Smooth muscle cell (in vitro differentiated cells): ENCODE data around the gene DHODH. TPM values are rescaled to one million over a fixed set of nuclear protein-coding genes. Genes with fewer than 3 reads are reported as not detected.

Experiments
- DNase-seq: peaks from one replicate; lab custom pipeline; 2025; ENCODE audit not compliant: unreplicated experiment; lab: John Stamatoyannopoulos, UW
- H2AFZ ChIP-seq: fragments of 200-600 bp; sonication (generic); 2 replicates; pipeline ENCODE4 v1.6.0; 2016; ENCODE audit warnings: antibody characterized with exemption, low read depth, mild to moderate bottlenecking
- H3F3A ChIP-seq: fragments of 200-600 bp; sonication (generic); 2 replicates; pipeline ENCODE4 v1.6.0; 2017; ENCODE audit warnings: antibody characterized with exemption, low read depth
- H3K27ac ChIP-seq: fragments of 200-600 bp; sonication (generic); 2 replicates; pipeline ENCODE4 v1.5.1; 2016; ENCODE audit warnings: low read depth, mild to moderate bottlenecking
- H3K27me3 ChIP-seq: fragments of 200-600 bp; sonication (generic); 2 replicates; pipeline ENCODE4 v1.6.1; 2016; ENCODE audit warnings: low read depth, mild to moderate bottlenecking
- H3K36me3 ChIP-seq: fragments of 200-600 bp; sonication (generic); 2 replicates; pipeline ENCODE4 v1.5.1; 2016; ENCODE audit warnings: low read depth
- H3K4me1 ChIP-seq: fragments of 200-600 bp; sonication (generic); 2 replicates; pipeline ENCODE4 v1.5.1; 2016; ENCODE audit warnings: low read depth
- H3K4me2 ChIP-seq: fragments of 200-600 bp; sonication (generic); 2 replicates; pipeline ENCODE4 v1.6.0; 2016; ENCODE audit warnings: mild to moderate bottlenecking
- H3K4me3 ChIP-seq: fragments of 200-600 bp; sonication (generic); 2 replicates; pipeline ENCODE4 v1.5.1; 2016; ENCODE audit warnings: mild to moderate bottlenecking
- H3K79me2 ChIP-seq: fragments of 200-600 bp; sonication (generic); 2 replicates; pipeline ENCODE4 v1.6.0; 2016; ENCODE audit warnings: low read depth, mild to moderate bottlenecking
- H3K9ac ChIP-seq: fragments of 200-600 bp; sonication (generic); 2 replicates; pipeline ENCODE4 v1.6.0; 2016; ENCODE audit warnings: low read depth
- H3K9me3 ChIP-seq: fragments of 200-600 bp; sonication (generic); replicated peaks from 2 replicates; pipeline ENCODE4 v1.5.1; 2016; ENCODE audit warnings: low read depth
- H4K20me1 ChIP-seq: fragments of 200-600 bp; sonication (generic); 2 replicates; pipeline ENCODE4 v1.6.0; 2016; ENCODE audit warnings: low read depth
- CTCF ChIP-seq: fragments of 200-600 bp; sonication (generic); IDR thresholded peaks from 2 replicates; pipeline ENCODE4 v1.5.1; 2017; ENCODE audit warnings: borderline replicate concordance, mild to moderate bottlenecking, antibody characterized with exemption; ENCODE audit not compliant: insufficient read depth, poor library complexity, severe bottlenecking
- WGBS: methylation state at CpG from one replicate; pipeline ENCODE4 v1.1.7; 2016; ENCODE audit warnings: low lambda C conversion rate; 5-methylcytosine and 5-hydroxymethylcytosine counted together
- polyA plus RNA-seq: library from polyadenylated mRNA; unstranded; fragments of >200 nt; fragmentation: Nextera tagmentation; extraction: Ambion mirVana; gene quantifications from 2 replicates; pipeline ENCODE4 v1.2.1, GENCODE V29; 2016
- total RNA-seq: library from RNA; depleted of rRNA; stranded (reverse); fragments of >200 nt; gene quantifications from 2 replicates; pipeline ENCODE4 v1.2.3, GENCODE V29; 2014

Gene DHODH
- total and polyA plus RNA-seq, 2 experiments from 2014 or later, result 5.0 to 6.2 TPM

GRCh38 chr16:72036098-72036497, 27.6 kb downstream of the DHODH start:
- Histone ChIP-seq H3K4me1 (no peaks in the 10 kb centered on the region), H2AFZ (no peak overlapping the region), H3K4me2 (no peak overlapping the region), H4K20me1 (no peaks in the 10 kb centered on the region), H3K9me3 (no peaks in the 10 kb centered on the region), H3K79me2 (no peaks in the 10 kb centered on the region), H3K36me3 (no peaks in the 10 kb centered on the region), H3F3A (no peaks in the 10 kb centered on the region), H3K9ac (no peak overlapping the region), H3K27ac (no peak overlapping the region), H3K4me3 (no peak overlapping the region), H3K27me3 (no peaks in the 10 kb centered on the region)
- no peak for TF ChIP-seq CTCF
- no peak for DNase-seq
- WGBS, result 86% methylated on average over 5 of the region's 5 CpGs

- H3K79me2 ChIP-seq, result no peaks in the 10 kb centered on the region
- H3K27me3 ChIP-seq, result no peaks in the 10 kb centered on the region
- 89% methylated on average over 2 of the region's 2 CpGs for WGBS
- H3K36me3 ChIP-seq, result no peaks in the 10 kb centered on the region
- no peak overlapping the region for H3K4me3 ChIP-seq
- no peaks in the 10 kb centered on the region for H3K4me1 ChIP-seq
- no peak overlapping the region for H2AFZ ChIP-seq
- H3F3A ChIP-seq, result no peaks in the 10 kb centered on the region
- no peaks in the 10 kb centered on the region for H4K20me1 ChIP-seq
- H3K9ac ChIP-seq, result no peak overlapping the region
- no peak overlapping the region for H3K27ac ChIP-seq
- H3K4me2 ChIP-seq, result no peak overlapping the region
- H3K9me3 ChIP-seq, result no peaks in the 10 kb centered on the region
- TF ChIP-seq CTCF, result no peak
- DNase-seq, result no peak
These were observed 33.7 kb downstream of the DHODH start for GRCh38 chr16:72042157-72042660.

- no peaks in the 10 kb centered on the region for H3K9me3 ChIP-seq
- H3K27me3 ChIP-seq, result no peaks in the 10 kb centered on the region
- H3K9ac ChIP-seq, result no peak overlapping the region
- no peak overlapping the region for H3K4me3 ChIP-seq
- no peak for DNase-seq
- H3K4me1 ChIP-seq, result no peaks in the 10 kb centered on the region
- no peaks in the 10 kb centered on the region for H3K36me3 ChIP-seq
- no peak overlapping the region for H3K4me2 ChIP-seq
- WGBS, result 58% methylated on average over 3 of the region's 3 CpGs
- H2AFZ ChIP-seq, result no peak overlapping the region
- H3F3A ChIP-seq, result no peaks in the 10 kb centered on the region
- H3K27ac ChIP-seq, result no peak overlapping the region
- no peaks in the 10 kb centered on the region for H3K79me2 ChIP-seq
- no peaks in the 10 kb centered on the region for H4K20me1 ChIP-seq
- TF ChIP-seq CTCF, result no peak
These were observed 34.5 kb downstream of the DHODH start for GRCh38 chr16:72043058-72043457.

GRCh38 chr16:72043539-72043938, 35.0 kb downstream of the DHODH start:
- H3K4me1 ChIP-seq, result no peaks in the 10 kb centered on the region
- no peaks in the 10 kb centered on the region for H3K27me3 ChIP-seq
- no peaks in the 10 kb centered on the region for H3K9me3 ChIP-seq
- H3K4me3 ChIP-seq, result no peak overlapping the region
- no peaks in the 10 kb centered on the region for H3F3A ChIP-seq
- TF ChIP-seq CTCF, result no peak
- no peak overlapping the region for H2AFZ ChIP-seq
- 94% methylated on average over 1 of the region's 1 CpG for WGBS
- no peaks in the 10 kb centered on the region for H3K79me2 ChIP-seq
- H3K36me3 ChIP-seq, result no peaks in the 10 kb centered on the region
- no peak overlapping the region for H3K27ac ChIP-seq
- H4K20me1 ChIP-seq, result no peaks in the 10 kb centered on the region
- no peak for DNase-seq
- H3K4me2 ChIP-seq, result no peak overlapping the region
- H3K9ac ChIP-seq, result no peak overlapping the region
